Heart right ventricle (tissue), 16 donors: ENCODE measurements around the gene TLN1. TPM values are rescaled to one million over a fixed set of nuclear protein-coding genes. Genes with fewer than 3 reads are reported as not detected.

Source experiments
- ATAC-seq, 8 donors: fragments of 200-7000 bp; cut with Tn5 transposase; one replicate each; pipeline ENCODE4 v1.9.1; 2020; ENCODE audit warnings: mild to moderate bottlenecking in 8 of 8, moderate library complexity in 8 of 8, moderate number of reproducible peaks in 1 of 8
- DNase-seq, 2 donors: peaks; one replicate each; pipeline ENCODE4 v3.0.0-alpha.2; 2020
- H3K27ac ChIP-seq, 10 donors: fragments of 200-600 bp; sonication (generic) in 2 of 10; one replicate each; pipeline versions ENCODE4 v1.5.0 to v1.8.0; 2020 to 2022; ENCODE audit warnings: mild to moderate bottlenecking in 3 of 10
- H3K27me3 ChIP-seq, 7 donors: fragments of 200-600 bp; one replicate each; pipeline ENCODE4 v1.8.0; 2021 to 2022; ENCODE audit warnings: mild to moderate bottlenecking in 2 of 7
- H3K36me3 ChIP-seq, 9 donors: fragments of 200-600 bp; sonication (generic) in 1 of 9; one replicate each; pipeline versions ENCODE4 v1.5.0 to v1.8.0; 2020 to 2022; ENCODE audit warnings: mild to moderate bottlenecking in 2 of 9
- H3K4me1 ChIP-seq, 9 donors: fragments of 200-600 bp; sonication (generic) in 1 of 9; one replicate each; pipeline versions ENCODE4 v1.5.0 to v1.8.0; 2020 to 2022; ENCODE audit warnings: mild to moderate bottlenecking in 4 of 9
- H3K4me3 ChIP-seq, 10 donors: fragments of 200-600 bp; sonication (generic) in 2 of 10; one replicate each; pipeline versions ENCODE4 v1.5.0 to v1.8.0; 2020 to 2022; ENCODE audit warnings: mild to moderate bottlenecking in 7 of 10, moderate library complexity in 2 of 10
- H3K9me3 ChIP-seq, 11 donors: fragments of 200-600 bp in 10 of 11; sonication (generic) in 2 of 11; one replicate each; pipeline versions ENCODE4 v1.5.0 to v1.8.0; 2013 to 2022; ENCODE audit warnings: mild to moderate bottlenecking in 2 of 11, control low read depth in 1 of 11, moderate library complexity in 1 of 11
- CTCF ChIP-seq, 9 donors: fragments of 200-600 bp; sonication (generic) in 2 of 9; IDR thresholded peaks; one replicate each; pipeline versions ENCODE4 v1.5.0 to v1.8.0; 2021 to 2022; ENCODE audit warnings: antibody characterized with exemption in 9 of 9, mild to moderate bottlenecking in 5 of 9, moderate library complexity in 1 of 9
- WGBS, 2 donors: extraction: QIAGEN DNeasy Blood & Tissue Kit; methylation state at CpG; one replicate each; pipeline ENCODE4 v1.1.7; 2013; ENCODE audit warnings: inconsistent platforms in 1 of 2; 5-methylcytosine and 5-hydroxymethylcytosine counted together
- intact Hi-C, 10 donors: fragments of 100-400 bp; cut with DNase I; formaldehyde crosslinking; loops; one replicate each; pipeline versions ENCODE4 v1.11.1 to v1.14.2; 2022
- polyA plus RNA-seq, 2 donors: library from polyadenylated mRNA; stranded (reverse); fragments of 200-250 nt; gene quantifications; one replicate each; pipeline ENCODE4 v1.2.3, GENCODE V29; 2013
- total RNA-seq, 10 donors: library from RNA; stranded (reverse); fragmentation: NEBNext Ultra II Directional in 3 of 10; extraction: Animal tissue kit (Norgen Biotek cat#: 25700) in 3 of 10; gene quantifications; one replicate each; pipeline versions ENCODE4 v1.2.1 to v1.2.4, GENCODE V29; 2021 to 2023
- donor health status: Arrhythmogenic right ventricular cardiomyopathy.
- donor health status: ischemic (EF 13 %, LVEDD 7.1; RV severe dilation, severe dysfunction).
- donor health status: healthy with polysubstance abuse.
- donor health status: DM: no; HTN: yes; CAD: no.
- donor health status: DM: no; HTN: no; CAD: no.
- donor health status: ischemic (EF 25% LVEDD 6.9; RV normal size, moderate dysfunction).
- donor health status: ischemic (EF 25% LVEDD 5.7; RV mildly dilated, moderate dysfunction).
- donor health status: healthy.
- donor health status: DM: yes; HTN: yes; CAD: no.
- donor health status: Ischemic cardiomyopathy.
- donor health status: ischemic (EF 35%, LVEDD 5.7; RV mildly dilated, moderate dysfunction).
- donor health status: nonischemic (EF 11% LVEDD 7.7; RV severe dilation, severe dysfunction).
- donor health status: DM: yes; HTN: yes; CAD: no.
- donor health status: PGD.
- donor health status: ischemic (EF 29% LVEDD 5.4; RV normal size, mild dysfunction).
- donor health status: nonischemic (EF 23%, LVEDD 6.1; RV moderate dilation, normal function).

Gene TLN1
- total and polyA plus RNA-seq, 12 donors, result 99.6 to 323 (median 238) TPM

- intact Hi-C loops, result loop anchor here in 1 of 10 donors (5.0 kb wide), 1 partner anchor 1691 kb away; no protein-coding TSS in a partner anchor
- no peaks in the 10 kb centered on the region for H3K9me3 ChIP-seq
- no peak for DNase-seq
- H3K27ac ChIP-seq, result no peak overlapping the region
- 84 to 92% methylated on average over 11 of the region's 11 CpGs for WGBS, 2 donors
- no peak overlapping the region for H3K4me3 ChIP-seq
- no peaks in the 10 kb centered on the region for H3K27me3 ChIP-seq
- peaks cover 15 to 100% (median 96%) of the 10 kb centered on the region in 9 donors for H3K36me3 ChIP-seq
- H3K4me1 ChIP-seq, result no peaks in the 10 kb centered on the region
- no peak for TF ChIP-seq CTCF (IDR thresholded peaks at IDR 0.05)
- ATAC-seq, result no peak
Measured at GRCh38 chr9:35712762-35713400, 19.1 kb downstream of the TLN1 start.

- no peak overlapping the region for H3K4me3 ChIP-seq
- no peak for TF ChIP-seq CTCF (IDR thresholded peaks at IDR 0.05)
- 86 to 88% methylated on average over 21 of the region's 21 CpGs for WGBS, 2 donors
- H3K36me3 ChIP-seq, result peaks cover 21 to 100% (median 96%) of the 10 kb centered on the region in 9 donors
- ATAC-seq (no peak), DNase-seq (no peak)
- no peaks in the 10 kb centered on the region for H3K9me3 ChIP-seq
- no peaks in the 10 kb centered on the region for H3K4me1 ChIP-seq
- intact Hi-C loops, result loop anchor here in 1 of 10 donors (5.0 kb wide), 1 partner anchor 1689 kb away; no protein-coding TSS in a partner anchor
- H3K27me3 ChIP-seq, result no peaks in the 10 kb centered on the region
- no peak overlapping the region for H3K27ac ChIP-seq
Measured at GRCh38 chr9:35711501-35712428, 20.2 kb downstream of the TLN1 start.

- Histone ChIP-seq H3K9me3 (no peaks in the 10 kb centered on the region), H3K36me3 (peaks cover 21 to 100% (median 96%) of the 10 kb centered on the region in 9 donors), H3K4me1 (no peaks in the 10 kb centered on the region), H3K27ac (no peak overlapping the region), H3K27me3 (no peaks in the 10 kb centered on the region), H3K4me3 (no peak overlapping the region)
- ATAC-seq (peak in 2 of 8 donors; percentile 5 to 17), DNase-seq (no peak)
- WGBS, 2 donors, result 58 to 65% methylated on average over 7 of the region's 7 CpGs
- no peak for TF ChIP-seq CTCF (IDR thresholded peaks at IDR 0.05)
- intact Hi-C loops, result loop anchor here in 1 of 10 donors (5.0 kb wide), 1 partner anchor 1689 kb away; no protein-coding TSS in a partner anchor
Measured at GRCh38 chr9:35710818-35711500, 21.0 kb downstream of the TLN1 start.

GRCh38 chr9:35708146-35708545 lies 23.8 kb downstream of the TLN1 start:
- Histone ChIP-seq H3K27ac (no peak overlapping the region), H3K27me3 (no peaks in the 10 kb centered on the region), H3K9me3 (no peaks in the 10 kb centered on the region), H3K4me3 (no peak overlapping the region), H3K36me3 (peaks cover 19 to 100% (median 96%) of the 10 kb centered on the region in 9 donors), H3K4me1 (peaks cover 0 to 10% (median 0%) of the 10 kb centered on the region in 9 donors)
- DNase-seq, result no peak
- ATAC-seq, result no peak
- WGBS, 2 donors, result 94 to 99% methylated on average over 4 of the region's 4 CpGs
- TF ChIP-seq CTCF (IDR thresholded peaks at IDR 0.05), result no peak
- intact Hi-C loops, result no loop called here
